HUES64 (cell line): Measurements from ENCODE around the gene CIDEA.

Source experiments
- H3K27ac ChIP-seq: 2 replicates; pipeline ENCODE4 v1.7.0; 2013; ENCODE audit warnings: low read depth, low read length, inconsistent platforms
- H3K27me3 ChIP-seq: 2 replicates; pipeline ENCODE4 v1.6.1; 2013; ENCODE audit warnings: mild to moderate bottlenecking, low read length; ENCODE audit not compliant: insufficient read depth
- H3K36me3 ChIP-seq: 2 replicates; pipeline ENCODE4 v1.6.1; 2013; ENCODE audit warnings: mild to moderate bottlenecking, low read length; ENCODE audit not compliant: insufficient read depth
- H3K4me1 ChIP-seq: 2 replicates; pipeline ENCODE4 v1.6.1; 2013; ENCODE audit warnings: mild to moderate bottlenecking, low read length, moderate library complexity; ENCODE audit not compliant: insufficient read depth
- H3K4me3 ChIP-seq: 2 replicates; pipeline ENCODE4 v1.5.1; 2013; ENCODE audit warnings: mild to moderate bottlenecking, low read length, moderate library complexity
- H3K9ac ChIP-seq: 2 replicates; pipeline ENCODE4 v1.6.1; 2013; ENCODE audit warnings: mild to moderate bottlenecking, low read depth, low read length
- H3K9me3 ChIP-seq: 2 replicates; pipeline ENCODE4 v1.6.1; 2013; ENCODE audit warnings: low read depth, low read length; ENCODE audit not compliant: insufficient read depth
- WGBS: fragments of 150-250, 120-280 bp; methylation state at CpG from one replicate; pipeline ENCODE4 v1.1.7; 2013; ENCODE audit warnings: missing lambda C conversion rate; 5-methylcytosine and 5-hydroxymethylcytosine counted together

The CIDEA gene

DNA sequence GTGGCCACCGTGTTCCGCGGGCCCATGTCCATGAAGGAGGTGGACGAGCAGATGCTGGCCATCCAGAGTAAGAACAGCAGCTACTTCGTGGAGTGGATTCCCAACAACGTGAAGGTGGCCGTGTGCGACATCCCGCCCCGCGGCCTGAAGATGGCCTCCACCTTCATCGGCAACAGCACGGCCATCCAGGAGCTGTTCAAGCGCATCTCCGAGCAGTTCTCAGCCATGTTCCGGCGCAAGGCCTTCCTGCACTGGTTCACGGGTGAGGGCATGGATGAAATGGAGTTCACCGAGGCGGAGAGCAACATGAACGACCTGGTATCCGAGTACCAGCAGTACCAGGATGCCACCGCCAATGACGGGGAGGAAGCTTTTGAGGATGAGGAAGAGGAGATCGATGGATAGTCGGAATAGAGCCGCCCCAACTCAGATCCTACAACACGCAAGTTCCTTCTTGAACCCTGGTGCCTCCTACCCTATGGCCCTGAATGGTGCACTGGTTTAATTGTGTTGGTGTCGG, 71.6 kb downstream of the CIDEA start:
- Histone ChIP-seq H3K4me3 (no peak overlapping the region), H3K9ac (no peak overlapping the region), H3K36me3 (peaks cover 75% of the 10 kb centered on the region), H3K4me1 (no peaks in the 10 kb centered on the region), H3K27me3 (no peaks in the 10 kb centered on the region), H3K9me3 (no peaks in the 10 kb centered on the region), H3K27ac (no peak overlapping the region)
- 96% methylated on average over 29 of the region's 29 CpGs for WGBS

DNA sequence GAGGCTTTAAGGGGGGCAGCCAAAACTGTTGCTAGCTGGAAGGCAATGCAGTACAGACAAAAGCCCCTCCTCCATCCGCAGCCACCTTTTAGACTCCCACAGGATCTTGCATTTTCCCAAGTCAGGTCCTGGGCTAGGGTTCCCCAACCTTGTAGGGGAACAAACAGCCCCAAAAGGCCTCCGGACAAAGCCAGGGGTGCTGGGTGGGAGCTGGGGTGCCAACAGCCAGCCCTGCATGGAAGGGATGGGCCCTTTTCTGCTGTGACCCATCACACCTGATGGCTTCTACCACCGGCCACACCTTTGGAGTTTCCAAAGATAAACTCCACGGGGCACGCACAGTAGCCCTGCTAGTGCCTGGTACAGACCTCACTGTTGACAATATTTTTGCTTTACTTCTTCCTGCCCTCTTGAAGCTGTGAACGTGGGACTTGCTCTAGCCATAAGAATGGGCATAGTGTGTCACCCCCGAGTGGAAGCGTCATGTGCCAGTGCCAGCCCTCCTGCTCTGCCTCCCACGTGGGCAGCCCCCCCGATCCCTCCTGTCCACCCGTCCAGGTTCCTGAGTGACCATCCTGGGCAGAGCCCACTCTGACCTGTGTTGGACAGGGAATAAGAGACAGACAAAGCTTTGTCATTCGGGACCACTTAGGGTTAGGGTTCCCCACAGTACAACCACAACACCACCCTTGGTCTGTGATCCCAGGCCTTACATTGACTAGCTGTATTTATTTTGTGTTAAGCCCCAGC, 72.7 kb downstream of the CIDEA start:
- H3K4me3 ChIP-seq, result no peak overlapping the region
- no peaks in the 10 kb centered on the region for H3K9me3 ChIP-seq
- no peak overlapping the region for H3K27ac ChIP-seq
- H3K4me1 ChIP-seq, result no peaks in the 10 kb centered on the region
- peaks cover 64% of the 10 kb centered on the region for H3K36me3 ChIP-seq
- H3K27me3 ChIP-seq, result no peaks in the 10 kb centered on the region
- 95% methylated on average over 12 of the region's 12 CpGs for WGBS
- no peak overlapping the region for H3K9ac ChIP-seq
